OCI-LY3 (cell line): ENCODE data around the gene UCKL1.
"Not testable (repeated sequence)": the region's sequence is repeated elsewhere in the genome, so short reads cannot be mapped to it uniquely, and the experiment has no call there.

ENCODE experiments used
- H2AFZ ChIP-seq: fragments of 200-600, 300-600 bp; shearing (Covaris generic); 2 replicates; pipeline ENCODE4 v1.6.0; 2014; ENCODE audit warnings: antibody characterized with exemption, low read depth, low read length
- H3K27ac ChIP-seq: fragments of 200-600, 300-600 bp; sonication (generic); 2 replicates; pipeline ENCODE4 v1.5.1; 2014; ENCODE audit warnings: mild to moderate bottlenecking, low read length, moderate library complexity, mixed read lengths
- H3K27me3 ChIP-seq: fragments of 200-600, 300-600 bp; sonication (generic); 2 replicates; pipeline ENCODE4 v1.6.1; 2014; ENCODE audit warnings: low read depth, low read length, mixed read lengths
- H3K36me3 ChIP-seq: fragments of 200-600, 300-600 bp; sonication (generic); replicated peaks from 2 replicates; pipeline ENCODE3; 2014; ENCODE audit warnings: low read depth, low read length, mixed read lengths
- H3K4me1 ChIP-seq: fragments of 300-600, 200-600 bp; sonication (generic); 2 replicates; pipeline ENCODE4 v1.6.1; 2014; ENCODE audit warnings: low read length, mixed read lengths
- H3K4me2 ChIP-seq: fragments of 200-600, 300-600 bp; sonication (generic); 2 replicates; pipeline ENCODE4 v1.6.1; 2014; ENCODE audit warnings: low read length, mixed read lengths
- H3K4me3 ChIP-seq: fragments of 300-600, 200-600 bp; sonication (generic); 2 replicates; pipeline ENCODE4 v1.5.1; 2014; ENCODE audit warnings: antibody characterized with exemption, mild to moderate bottlenecking, low read length, moderate library complexity
- H3K79me2 ChIP-seq: fragments of 300-600, 200-600 bp; shearing (Covaris generic); 2 replicates; pipeline ENCODE4 v1.6.1; 2014; ENCODE audit warnings: mild to moderate bottlenecking, low read length, mixed read lengths
- H3K9ac ChIP-seq: fragments of 300-600, 200-600 bp; shearing (Covaris generic); 2 replicates; pipeline ENCODE4 v1.6.0; 2014; ENCODE audit warnings: mild to moderate bottlenecking, low read length, moderate library complexity
- H3K9me3 ChIP-seq: fragments of 200-600, 300-600 bp; shearing (Covaris generic); 2 replicates; pipeline ENCODE4 v1.6.1; 2014; ENCODE audit warnings: low read length, mixed read lengths; ENCODE audit not compliant: insufficient read depth
- H4K20me1 ChIP-seq: fragments of 200-600, 300-600 bp; sonication (generic); 2 replicates; pipeline ENCODE4 v1.6.1; 2016; ENCODE audit warnings: low read length, mixed read lengths; ENCODE audit not compliant: insufficient read depth
- CTCF ChIP-seq: fragments of 200-600, 300-600 bp; sonication (generic); IDR thresholded peaks from 2 replicates; pipeline ENCODE4 v1.5.1; 2014; ENCODE audit warnings: antibody characterized with exemption, low read length, low read depth
- EZH2phosphoT487 ChIP-seq: fragments of 200-600 bp; shearing (Covaris generic); IDR thresholded peaks from 2 replicates; pipeline ENCODE4 v1.6.1; 2018; ENCODE audit warnings: antibody characterized with exemption, mixed run types, low read depth

UCKL1 gene

DNA sequence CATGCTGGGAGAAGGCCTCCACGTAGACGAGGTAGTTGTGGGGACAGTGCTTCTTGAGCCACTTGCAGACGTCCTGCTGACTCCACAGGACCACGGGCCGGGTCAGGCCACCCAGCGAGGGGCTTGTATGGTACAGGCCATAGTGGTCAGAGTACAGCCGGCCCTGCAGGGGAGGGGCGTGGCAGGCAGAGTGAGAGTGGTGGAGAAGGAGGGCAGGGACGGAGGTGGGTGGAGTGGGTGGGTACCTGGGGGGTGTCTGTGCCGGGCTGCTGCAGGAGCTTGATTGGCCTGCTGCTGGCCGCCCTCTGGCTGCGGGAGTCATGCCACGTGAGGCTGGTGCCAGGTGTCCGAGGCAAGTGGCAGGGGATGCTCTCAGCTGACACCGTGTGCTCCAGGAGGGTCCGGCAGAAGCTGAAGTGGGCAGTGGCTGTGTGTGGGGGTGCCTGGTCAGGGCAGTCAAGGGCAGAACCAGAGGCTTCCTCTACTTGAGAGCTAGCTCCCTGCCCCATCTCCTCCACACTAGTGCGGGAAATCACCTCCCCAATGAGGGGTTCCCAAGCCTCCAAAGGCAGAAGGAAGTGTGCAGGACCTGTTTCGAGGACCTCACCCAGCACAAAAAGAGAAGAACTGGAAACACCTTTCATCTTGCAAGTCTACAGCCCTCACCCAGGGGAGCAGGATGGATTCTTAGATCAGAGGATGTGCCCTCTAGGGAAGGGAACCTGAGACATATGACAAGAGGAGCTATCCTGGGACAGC lies 20.9 kb upstream of the UCKL1 start:
- Histone ChIP-seq H3K27ac (no peak overlapping the region), H3K4me2 (no peak overlapping the region; the same call in 1 of the 2 replicates), H3K36me3 (peaks cover 16% of the 10 kb centered on the region), H3K9me3 (no peaks in the 10 kb centered on the region), H3K9ac (no peak overlapping the region), H2AFZ (no peak overlapping the region), H3K27me3 (no peaks in the 10 kb centered on the region), H3K4me1 (peaks cover 28% of the 10 kb centered on the region), H3K79me2 (peaks cover 33% of the 10 kb centered on the region), H3K4me3 (no peak overlapping the region), H4K20me1 (peaks cover 10% of the 10 kb centered on the region; the same call in 1 of the 2 replicates)
- TF ChIP-seq CTCF (no peak), EZH2phosphoT487 (no peak)

GRCh38 chr20:63976511-63976910 lies 20.3 kb upstream of the UCKL1 start:
- not testable (repeated sequence) for H4K20me1 ChIP-seq, H3K9me3 ChIP-seq, H3K9ac ChIP-seq, H3K4me2 ChIP-seq, H3K27me3 ChIP-seq, H3K27ac ChIP-seq, H3K4me3 ChIP-seq, H2AFZ ChIP-seq
- H3K4me1 ChIP-seq: peaks cover 23% of the 10 kb centered on the region
- peaks cover 27% of the 10 kb centered on the region for H3K79me2 ChIP-seq
- peaks cover 16% of the 10 kb centered on the region for H3K36me3 ChIP-seq

- Histone ChIP-seq H3K9ac (no peak overlapping the region), H4K20me1 (peaks cover 7% of the 10 kb centered on the region; the same call in 1 of the 2 replicates), H3K4me1 (peaks cover 22% of the 10 kb centered on the region), H2AFZ (no peak overlapping the region), H3K9me3 (no peaks in the 10 kb centered on the region), H3K4me3 (no peak overlapping the region), H3K79me2 (peaks cover 21% of the 10 kb centered on the region), H3K27ac (no peak overlapping the region), H3K4me2 (no peak overlapping the region), H3K36me3 (peaks cover 16% of the 10 kb centered on the region), H3K27me3 (0 out of 2 replicates have a peak, but pooled peaks cover 4% of the 10 kb centered on the region)
- TF ChIP-seq EZH2phosphoT487: no peak
- no peak for TF ChIP-seq CTCF
These were observed 18.4 kb upstream of the UCKL1 start for GRCh38 chr20:63974402-63975200.

DNA sequence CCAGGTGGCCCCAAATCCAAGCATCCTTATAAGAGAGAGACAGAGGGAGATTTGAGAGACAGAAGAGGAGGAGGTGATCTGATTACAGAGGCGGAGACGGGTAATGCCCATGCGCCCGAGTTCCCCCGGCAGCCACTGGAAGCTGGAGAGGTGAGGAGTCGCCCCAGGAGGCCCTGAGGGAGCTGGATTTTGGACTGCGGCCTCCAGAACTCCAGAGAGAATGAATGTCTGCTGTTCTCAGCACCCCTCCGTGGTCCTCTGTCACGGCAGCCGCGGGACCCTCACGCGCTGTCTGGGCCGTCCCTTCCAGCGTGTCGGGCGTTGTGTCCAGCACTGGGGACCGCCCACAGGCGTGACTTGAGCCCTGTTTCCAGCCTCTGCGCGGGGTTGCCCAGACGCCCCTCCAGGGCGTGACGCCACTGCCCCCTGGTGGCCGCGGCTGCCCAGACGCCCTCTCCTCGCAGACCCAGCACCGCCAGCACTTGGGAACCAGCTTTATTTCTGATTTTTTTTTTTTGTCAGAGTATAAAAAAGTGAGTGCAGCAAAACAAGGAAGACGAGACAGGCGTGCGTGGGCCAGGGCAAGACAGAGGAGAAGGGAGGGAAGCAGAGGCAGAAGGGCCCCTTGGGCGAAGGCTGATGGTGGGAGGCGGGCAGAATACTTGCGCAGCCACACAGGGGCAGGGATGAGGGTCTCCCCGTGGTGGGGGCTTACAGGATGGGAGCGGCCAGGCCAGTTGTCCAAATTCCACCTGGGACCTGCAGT lies 17.6 kb upstream of the UCKL1 start:
- no peak overlapping the region for H3K27ac ChIP-seq
- peaks cover 16% of the 10 kb centered on the region for H3K36me3 ChIP-seq
- peaks cover 23% of the 10 kb centered on the region for H3K4me1 ChIP-seq
- no peak overlapping the region for H3K4me3 ChIP-seq
- no peak overlapping the region for H3K9ac ChIP-seq
- peaks cover 19% of the 10 kb centered on the region for H3K79me2 ChIP-seq
- H3K4me2 ChIP-seq: 0 out of 2 replicates have a peak overlapping the region, but pooled peaks have one; percentile 11
- H2AFZ ChIP-seq: no peak overlapping the region
- TF ChIP-seq CTCF (peak; percentile 86), EZH2phosphoT487 (no peak)
- 0 out of 2 replicates have a peak, but pooled peaks cover 4% of the 10 kb centered on the region for H3K27me3 ChIP-seq
- H4K20me1 ChIP-seq: peaks cover 7% of the 10 kb centered on the region; the same call in 1 of the 2 replicates
- H3K9me3 ChIP-seq: no peaks in the 10 kb centered on the region
